ENCODE results near the gene RADIL.

Gene RADIL

GRCh38 chr7:4840079-4840501, 43.4 kb downstream of the RADIL start:
- TF ChIP-seq POLR2AphosphoS5 (IDR thresholded peaks at IDR 0.05; ENCODE audit: low read depth, low read length) = no peak
- TF ChIP-seq TAF1 (IDR thresholded peaks at IDR 0.05; ENCODE audit: borderline replicate concordance, insufficient read depth, low read length) = no peak
- TF ChIP-seq SIN3A (IDR thresholded peaks at IDR 0.05; ENCODE audit: borderline replicate concordance, insufficient read depth, low read length) = no peak
- TF ChIP-seq REST (IDR thresholded peaks at IDR 0.05; ENCODE audit: insufficient read depth in 1 of 2, low read depth in 2 of 2, low read length in 2 of 2) = no peak
- TF ChIP-seq FOXP2 (optimal IDR thresholded peaks at IDR 0.05; ENCODE audit: borderline replicate concordance, extremely low read depth, extremely low read length, insufficient read depth) = no peak

GRCh38 chr7:4838626-4839334, 44.7 kb downstream of the RADIL start:
- TF ChIP-seq TAF1 (IDR thresholded peaks at IDR 0.05; ENCODE audit: borderline replicate concordance, insufficient read depth, low read length) (no peak), SIN3A (IDR thresholded peaks at IDR 0.05; ENCODE audit: borderline replicate concordance, insufficient read depth, low read length) (no peak), POLR2AphosphoS5 (IDR thresholded peaks at IDR 0.05; ENCODE audit: low read depth, low read length) (no peak), REST (IDR thresholded peaks at IDR 0.05; ENCODE audit: insufficient read depth in 1 of 2, low read depth in 2 of 2, low read length in 2 of 2) (no peak), FOXP2 (optimal IDR thresholded peaks at IDR 0.05; ENCODE audit: borderline replicate concordance, extremely low read depth, extremely low read length, insufficient read depth) (no peak)

- TF ChIP-seq FOXP2 (optimal IDR thresholded peaks at IDR 0.05; ENCODE audit: borderline replicate concordance, extremely low read depth, extremely low read length, insufficient read depth) = no peak
- no peak for TF ChIP-seq TAF1 (IDR thresholded peaks at IDR 0.05; ENCODE audit: borderline replicate concordance, insufficient read depth, low read length)
- no peak for TF ChIP-seq REST (IDR thresholded peaks at IDR 0.05; ENCODE audit: insufficient read depth in 1 of 2, low read depth in 2 of 2, low read length in 2 of 2)
- no peak for TF ChIP-seq SIN3A (IDR thresholded peaks at IDR 0.05; ENCODE audit: borderline replicate concordance, insufficient read depth, low read length)
- no peak for TF ChIP-seq POLR2AphosphoS5 (IDR thresholded peaks at IDR 0.05; ENCODE audit: low read depth, low read length)
Observed at GRCh38 chr7:4837803-4838625, 45.5 kb downstream of the RADIL start.

- TF ChIP-seq TAF1 (IDR thresholded peaks at IDR 0.05; ENCODE audit: borderline replicate concordance, insufficient read depth, low read length) = no peak
- no peak for TF ChIP-seq POLR2AphosphoS5 (IDR thresholded peaks at IDR 0.05; ENCODE audit: low read depth, low read length)
- no peak for TF ChIP-seq REST (IDR thresholded peaks at IDR 0.05; ENCODE audit: insufficient read depth in 1 of 2, low read depth in 2 of 2, low read length in 2 of 2)
- no peak for TF ChIP-seq SIN3A (IDR thresholded peaks at IDR 0.05; ENCODE audit: borderline replicate concordance, insufficient read depth, low read length)
- no peak for TF ChIP-seq FOXP2 (optimal IDR thresholded peaks at IDR 0.05; ENCODE audit: borderline replicate concordance, extremely low read depth, extremely low read length, insufficient read depth)
Observed at GRCh38 chr7:4837041-4837802, 46.3 kb downstream of the RADIL start.
